Parathyroid adenoma (tissue), 2 donors: ENCODE measurements around the gene PCYT2.

ENCODE experiments used
- H2AFZ ChIP-seq: fragments of 300-600 bp; sonication (generic); one replicate; pipeline ENCODE4 v1.7.0; 2017; ENCODE audit warnings: antibody characterized with exemption, mild to moderate bottlenecking
- H3K27ac ChIP-seq: fragments of 300-600 bp; sonication (generic); one replicate; pipeline ENCODE4 v1.7.0; 2017
- H3K27me3 ChIP-seq: fragments of 300-600 bp; sonication (generic); one replicate; pipeline ENCODE4 v1.7.0; 2017; ENCODE audit warnings: low read length; ENCODE audit not compliant: control insufficient read depth, insufficient read depth
- H3K36me3 ChIP-seq: fragments of 300-600 bp; sonication (generic); one replicate; pipeline ENCODE4 v1.7.0; 2017; ENCODE audit warnings: low read length; ENCODE audit not compliant: control insufficient read depth, insufficient read depth
- H3K4me1 ChIP-seq: fragments of 300-600 bp; sonication (generic); one replicate; pipeline ENCODE4 v1.7.0; 2017; ENCODE audit warnings: control low read depth
- H3K4me2 ChIP-seq: fragments of 300-600 bp; sonication (generic); one replicate; pipeline ENCODE4 v1.7.0; 2017; ENCODE audit warnings: low read length
- H3K4me3 ChIP-seq: fragments of 300-600 bp; sonication (generic); one replicate; pipeline ENCODE4 v1.7.0; 2017; ENCODE audit warnings: low read depth, low read length
- H3K79me2 ChIP-seq: fragments of 300-600 bp; sonication (generic); one replicate; pipeline ENCODE4 v1.7.0; 2017; ENCODE audit warnings: control low read depth
- H3K9ac ChIP-seq: fragments of 300-600 bp; sonication (generic); one replicate; pipeline ENCODE4 v1.7.0; 2017; ENCODE audit warnings: mild to moderate bottlenecking
- H3K9me3 ChIP-seq: fragments of 300-600 bp; sonication (generic); one replicate; pipeline ENCODE4 v1.7.0; 2017; ENCODE audit warnings: low read length; ENCODE audit not compliant: control insufficient read depth
- TF ChIP-seq, protein P1 (sequence below): fragments of 300-600 bp; sonication (generic); IDR thresholded peaks from one replicate; pipeline ENCODE4 v1.7.0; 2017; ENCODE audit warnings: antibody characterized with exemption, mild to moderate bottlenecking
- donor health status: primary hyperparathyroidism.

Gene PCYT2

DNA sequence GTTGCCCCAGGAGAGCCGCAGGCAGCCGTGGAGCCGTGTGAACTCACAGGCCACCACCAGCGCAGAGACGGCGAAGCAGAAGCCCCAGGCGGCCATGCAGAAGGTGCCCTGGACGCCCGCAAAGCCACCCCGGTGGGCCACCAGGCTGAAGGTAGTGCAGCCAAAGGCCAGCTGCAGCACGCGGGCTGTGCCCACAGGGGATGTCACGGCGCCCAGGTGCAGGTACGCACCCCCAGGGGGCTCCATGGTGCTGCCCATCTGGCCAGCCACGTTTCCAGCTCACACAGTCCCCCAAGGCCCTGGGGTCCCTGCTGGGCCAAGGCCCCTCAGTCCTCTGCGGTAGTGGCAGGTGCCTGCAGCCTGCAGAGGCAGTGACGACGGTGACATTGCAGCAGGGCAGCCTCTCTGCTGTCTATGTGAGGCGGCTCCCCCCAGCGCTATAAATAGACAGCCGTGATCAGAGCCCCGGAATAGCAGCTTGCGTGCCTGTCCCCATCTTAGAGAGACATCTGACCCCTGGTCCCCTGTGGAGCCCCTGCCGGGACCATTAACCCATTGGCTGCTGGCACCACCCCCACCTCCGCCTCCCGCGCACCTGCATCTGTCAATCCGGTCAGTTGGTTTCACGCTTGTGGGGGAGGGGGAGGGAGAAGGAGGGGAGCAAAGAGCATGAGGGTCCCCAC lies 30.4 kb upstream of the PCYT2 start:
- H3K27me3 ChIP-seq = no peaks in the 10 kb centered on the region
- no peaks in the 10 kb centered on the region for H3K36me3 ChIP-seq
- H3K9ac ChIP-seq = no peak overlapping the region

GRCh38 chr17:81940538-81941483 lies 29.6 kb upstream of the PCYT2 start:
- Histone ChIP-seq H3K4me1 (no peaks in the 10 kb centered on the region), H3K4me3 (no peak overlapping the region), H3K9me3 (no peaks in the 10 kb centered on the region), H3K9ac (no peak overlapping the region), H3K79me2 (no peaks in the 10 kb centered on the region), H3K27ac (no peak overlapping the region), H2AFZ (no peak overlapping the region), H3K27me3 (no peaks in the 10 kb centered on the region), H3K36me3 (no peaks in the 10 kb centered on the region), H3K4me2 (no peak overlapping the region)
- TF ChIP-seq, protein P1, sequence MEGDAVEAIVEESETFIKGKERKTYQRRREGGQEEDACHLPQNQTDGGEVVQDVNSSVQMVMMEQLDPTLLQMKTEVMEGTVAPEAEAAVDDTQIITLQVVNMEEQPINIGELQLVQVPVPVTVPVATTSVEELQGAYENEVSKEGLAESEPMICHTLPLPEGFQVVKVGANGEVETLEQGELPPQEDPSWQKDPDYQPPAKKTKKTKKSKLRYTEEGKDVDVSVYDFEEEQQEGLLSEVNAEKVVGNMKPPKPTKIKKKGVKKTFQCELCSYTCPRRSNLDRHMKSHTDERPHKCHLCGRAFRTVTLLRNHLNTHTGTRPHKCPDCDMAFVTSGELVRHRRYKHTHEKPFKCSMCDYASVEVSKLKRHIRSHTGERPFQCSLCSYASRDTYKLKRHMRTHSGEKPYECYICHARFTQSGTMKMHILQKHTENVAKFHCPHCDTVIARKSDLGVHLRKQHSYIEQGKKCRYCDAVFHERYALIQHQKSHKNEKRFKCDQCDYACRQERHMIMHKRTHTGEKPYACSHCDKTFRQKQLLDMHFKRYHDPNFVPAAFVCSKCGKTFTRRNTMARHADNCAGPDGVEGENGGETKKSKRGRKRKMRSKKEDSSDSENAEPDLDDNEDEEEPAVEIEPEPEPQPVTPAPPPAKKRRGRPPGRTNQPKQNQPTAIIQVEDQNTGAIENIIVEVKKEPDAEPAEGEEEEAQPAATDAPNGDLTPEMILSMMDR = no peak

More for the DNA sequence above, 30.4 kb upstream of the PCYT2 start:
- Histone ChIP-seq H3K27ac (no peak overlapping the region), H3K4me1 (no peaks in the 10 kb centered on the region), H3K4me2 (no peak overlapping the region), H3K4me3 (no peak overlapping the region), H3K79me2 (no peaks in the 10 kb centered on the region), H2AFZ (no peak overlapping the region), H3K9me3 (no peaks in the 10 kb centered on the region)
- TF ChIP-seq, protein P1 = no peak

DNA sequence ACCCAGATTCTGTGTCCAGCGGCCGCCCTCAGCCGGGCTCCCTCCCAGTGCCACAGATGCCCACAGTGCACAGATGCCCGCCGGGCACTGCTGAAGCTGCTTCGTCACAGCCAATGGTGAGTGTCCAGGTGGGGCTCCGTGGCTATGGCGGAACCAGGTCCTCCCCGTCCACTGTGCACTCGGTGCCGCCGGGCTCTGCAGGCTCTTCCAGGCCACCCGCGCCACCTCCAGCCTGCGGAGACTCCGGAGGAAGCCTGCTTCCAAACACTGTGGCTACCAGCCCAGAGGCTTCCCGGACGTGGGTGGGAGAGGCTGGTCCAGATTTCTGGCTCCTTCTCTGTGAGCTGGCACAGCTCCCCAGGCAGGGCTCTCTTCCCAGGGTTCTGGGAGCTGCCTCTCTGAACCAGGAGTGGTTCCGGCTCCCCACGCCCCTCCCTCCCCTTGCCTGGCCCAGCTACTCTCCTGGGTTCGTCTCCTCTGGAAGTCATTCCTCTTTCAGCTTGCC lies 28.7 kb upstream of the PCYT2 start:
- no peak overlapping the region for H3K4me2 ChIP-seq
- TF ChIP-seq, protein P1 = no peak

DNA sequence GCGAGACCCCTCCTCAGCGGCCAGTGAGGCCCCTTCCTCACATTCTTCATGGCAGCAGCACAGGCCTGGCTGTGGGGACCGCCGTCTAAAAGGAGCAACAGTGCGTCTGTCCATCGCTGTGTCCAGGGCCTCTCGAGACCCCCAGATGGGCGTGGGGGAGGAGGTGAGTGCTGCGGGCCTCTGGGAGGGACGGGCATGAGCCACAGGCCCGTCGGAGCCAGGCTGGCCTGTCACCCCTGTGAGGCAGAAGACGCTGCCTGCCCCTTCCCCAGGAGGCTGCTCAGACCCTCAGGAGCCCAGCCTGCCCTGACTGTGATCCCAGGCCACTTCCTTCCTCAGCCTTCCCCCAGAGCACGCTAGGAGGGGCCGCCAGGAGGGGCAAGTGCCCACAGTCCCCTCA lies 28.0 kb upstream of the PCYT2 start:
- TF ChIP-seq, protein P1 = no peak
- H3K27me3 ChIP-seq = no peaks in the 10 kb centered on the region
- no peaks in the 10 kb centered on the region for H3K4me1 ChIP-seq
- no peak overlapping the region for H3K4me3 ChIP-seq
- no peaks in the 10 kb centered on the region for H3K9me3 ChIP-seq
- H3K27ac ChIP-seq = no peak overlapping the region
- no peaks in the 10 kb centered on the region for H3K79me2 ChIP-seq
- H3K36me3 ChIP-seq = no peaks in the 10 kb centered on the region
- H3K4me2 ChIP-seq = no peak overlapping the region
- no peak overlapping the region for H2AFZ ChIP-seq
- H3K9ac ChIP-seq = no peak overlapping the region

More for the DNA sequence above, 28.7 kb upstream of the PCYT2 start:
- H2AFZ ChIP-seq = no peak overlapping the region
- H3K79me2 ChIP-seq = no peaks in the 10 kb centered on the region
- H3K4me1 ChIP-seq = no peaks in the 10 kb centered on the region
- no peaks in the 10 kb centered on the region for H3K9me3 ChIP-seq
- no peak overlapping the region for H3K4me3 ChIP-seq
- no peak overlapping the region for H3K27ac ChIP-seq
- H3K9ac ChIP-seq = no peak overlapping the region
- no peaks in the 10 kb centered on the region for H3K36me3 ChIP-seq
- no peaks in the 10 kb centered on the region for H3K27me3 ChIP-seq
